Immature natural killer cell (primary cell): ENCODE results near the gene WDR72. TPM values are rescaled to one million over a fixed set of nuclear protein-coding genes. Genes with fewer than 3 reads are reported as not detected.

Experiments used
- DNase-seq, 3 donors: peaks; one replicate each; pipeline ENCODE4 v3.0.0; 2022; ENCODE audit warnings: mixed read lengths in 1 of 3
- H3K27ac Mint-ChIP-seq, 6 donors: one replicate each; pipeline ENCODE4 v1.8.0; 2020; ENCODE audit warnings: mixed read lengths in 6 of 6, mild to moderate bottlenecking in 5 of 6, inconsistent platforms in 4 of 6, moderate library complexity in 3 of 6
- H3K27me3 Mint-ChIP-seq, 3 donors: one replicate each; pipeline ENCODE4 v1.8.0; 2020 to 2021; ENCODE audit warnings: low read depth in 3 of 3, mild to moderate bottlenecking in 3 of 3, mixed read lengths in 3 of 3, moderate library complexity in 3 of 3, inconsistent platforms in 1 of 3
- H3K36me3 Mint-ChIP-seq, 3 donors: one replicate each; pipeline ENCODE4 v1.8.0; 2020; ENCODE audit warnings: mixed read lengths in 3 of 3, inconsistent platforms in 2 of 3, mild to moderate bottlenecking in 2 of 3
- H3K4me1 Mint-ChIP-seq, 2 donors: one replicate each; pipeline ENCODE4 v1.8.0; 2020; ENCODE audit warnings: inconsistent platforms in 2 of 2, mild to moderate bottlenecking in 2 of 2, mixed read lengths in 2 of 2, moderate library complexity in 1 of 2
- H3K4me3 Mint-ChIP-seq, 5 donors: one replicate each; pipeline ENCODE4 v1.8.0; 2020; ENCODE audit warnings: mild to moderate bottlenecking in 5 of 5, mixed read lengths in 5 of 5, inconsistent platforms in 3 of 5, moderate library complexity in 3 of 5
- H3K9me3 Mint-ChIP-seq, 6 donors: one replicate each; pipeline ENCODE4 v1.8.0; 2020; ENCODE audit warnings: mild to moderate bottlenecking in 6 of 6, mixed read lengths in 6 of 6, inconsistent platforms in 4 of 6, moderate library complexity in 3 of 6
- polyA plus RNA-seq, 3 donors: library from polyadenylated mRNA; unstranded; fragments of 300-500 nt; fragmentation: Illumina TruSeq; gene quantifications; one replicate each; pipeline ENCODE4 v1.2.3, GENCODE V29; 2021

The WDR72 gene
- polyA plus RNA-seq, 3 donors from 2014 or later, result 0.11 TPM; not detected in 2

- H3K36me3 Mint-ChIP-seq, result no peaks in the 10 kb centered on the region
- DNase-seq, result no peak
- H3K9me3 Mint-ChIP-seq, result peaks cover 0 to 6% (median 1%) of the 10 kb centered on the region in 6 donors
- no peak overlapping the region for H3K27ac Mint-ChIP-seq
- H3K4me1 Mint-ChIP-seq, result no peaks in the 10 kb centered on the region
- H3K4me3 Mint-ChIP-seq, result no peak overlapping the region
- peaks cover 0 to 2% (median 0%) of the 10 kb centered on the region in 3 donors for H3K27me3 Mint-ChIP-seq
Observed at GRCh38 chr15:53611145-53611920, 148.1 kb downstream of the WDR72 start.

GRCh38 chr15:53591041-53591440 is 168.4 kb downstream of the WDR72 start:
- DNase-seq, result no peak
- Mint-ChIP-seq H3K36me3 (peaks cover 0 to 3% (median 0%) of the 10 kb centered on the region in 3 donors), H3K4me3 (no peak overlapping the region), H3K27me3 (peaks cover 0 to 1% (median 0%) of the 10 kb centered on the region in 3 donors), H3K27ac (no peak overlapping the region), H3K4me1 (no peaks in the 10 kb centered on the region), H3K9me3 (peaks cover 0 to 4% (median 1%) of the 10 kb centered on the region in 6 donors)

GRCh38 chr15:53590380-53590779 is 169.1 kb downstream of the WDR72 start:
- peaks cover 0 to 1% (median 0%) of the 10 kb centered on the region in 3 donors for H3K27me3 Mint-ChIP-seq
- peaks cover 0 to 4% (median under 1%) of the 10 kb centered on the region in 6 donors for H3K9me3 Mint-ChIP-seq
- H3K4me3 Mint-ChIP-seq, result no peak overlapping the region
- no peaks in the 10 kb centered on the region for H3K4me1 Mint-ChIP-seq
- peaks cover 0 to 3% (median 0%) of the 10 kb centered on the region in 3 donors for H3K36me3 Mint-ChIP-seq
- no peak overlapping the region for H3K27ac Mint-ChIP-seq
- DNase-seq, result no peak

- H3K27me3 Mint-ChIP-seq, result peaks cover 0 to 4% (median 0%) of the 10 kb centered on the region in 3 donors
- H3K27ac Mint-ChIP-seq, result no peak overlapping the region
- DNase-seq, result no peak
- peaks cover 0 to 4% (median 3%) of the 10 kb centered on the region in 6 donors for H3K9me3 Mint-ChIP-seq
- H3K4me3 Mint-ChIP-seq, result no peak overlapping the region
- no peaks in the 10 kb centered on the region for H3K4me1 Mint-ChIP-seq
- peaks cover 0 to 5% (median 0%) of the 10 kb centered on the region in 3 donors for H3K36me3 Mint-ChIP-seq
Observed at GRCh38 chr15:53589520-53590057, 169.9 kb downstream of the WDR72 start.

- Mint-ChIP-seq H3K4me1 (no peaks in the 10 kb centered on the region), H3K9me3 (peaks cover 0 to 6% (median 3%) of the 10 kb centered on the region in 6 donors), H3K27ac (no peak overlapping the region), H3K36me3 (peaks cover 0 to 6% (median 0%) of the 10 kb centered on the region in 3 donors), H3K27me3 (peaks cover 0 to 4% (median 0%) of the 10 kb centered on the region in 3 donors), H3K4me3 (no peak overlapping the region)
- DNase-seq, result no peak
Observed at GRCh38 chr15:53588773-53589172, 170.7 kb downstream of the WDR72 start.

- H3K27ac Mint-ChIP-seq, result no peak overlapping the region
- H3K36me3 Mint-ChIP-seq, result peaks cover 0 to 6% (median 0%) of the 10 kb centered on the region in 3 donors
- H3K4me3 Mint-ChIP-seq, result no peak overlapping the region
- DNase-seq, result no peak
- peaks cover 0 to 2% (median 0%) of the 10 kb centered on the region in 3 donors for H3K27me3 Mint-ChIP-seq
- peaks cover 0 to 6% (median 2%) of the 10 kb centered on the region in 6 donors for H3K9me3 Mint-ChIP-seq
- H3K4me1 Mint-ChIP-seq, result no peaks in the 10 kb centered on the region
Observed at GRCh38 chr15:53586799-53587198, 172.7 kb downstream of the WDR72 start.

- H3K4me1 Mint-ChIP-seq, result no peaks in the 10 kb centered on the region
- H3K36me3 Mint-ChIP-seq, result peaks cover 0 to 3% (median 0%) of the 10 kb centered on the region in 3 donors
- no peak overlapping the region for H3K27ac Mint-ChIP-seq
- H3K9me3 Mint-ChIP-seq, result peaks cover 0 to 6% (median 0%) of the 10 kb centered on the region in 6 donors
- no peak overlapping the region for H3K4me3 Mint-ChIP-seq
- H3K27me3 Mint-ChIP-seq, result peaks cover 0 to 2% (median 0%) of the 10 kb centered on the region in 3 donors
- no peak for DNase-seq
Observed at GRCh38 chr15:53581513-53581912, 177.9 kb downstream of the WDR72 start.

- peaks cover 0 to 6% (median 0%) of the 10 kb centered on the region in 6 donors for H3K9me3 Mint-ChIP-seq
Observed at GRCh38 chr15:53580366-53580765, 179.1 kb downstream of the WDR72 start.

GRCh38 chr15:53576841-53577240 is 182.6 kb downstream of the WDR72 start:
- peaks cover 0 to 6% (median 3%) of the 10 kb centered on the region in 6 donors for H3K9me3 Mint-ChIP-seq

More at GRCh38 chr15:53580366-53580765, 179.1 kb downstream of the WDR72 start:
- Mint-ChIP-seq H3K4me1 (no peaks in the 10 kb centered on the region), H3K36me3 (peaks cover 0 to 3% (median 0%) of the 10 kb centered on the region in 3 donors), H3K27ac (no peak overlapping the region), H3K4me3 (no peak overlapping the region), H3K27me3 (peaks cover 0 to 2% (median 0%) of the 10 kb centered on the region in 3 donors)
- no peak for DNase-seq

GRCh38 chr15:53573091-53573490 is 186.4 kb downstream of the WDR72 start:
- Mint-ChIP-seq H3K27ac (no peak overlapping the region), H3K4me3 (no peak overlapping the region), H3K9me3 (peaks cover 2 to 14% (median 6%) of the 10 kb centered on the region in 6 donors), H3K4me1 (no peaks in the 10 kb centered on the region), H3K36me3 (no peaks in the 10 kb centered on the region), H3K27me3 (no peaks in the 10 kb centered on the region)
- DNase-seq, result no peak

More at GRCh38 chr15:53576841-53577240, 182.6 kb downstream of the WDR72 start:
- no peak for DNase-seq
- no peaks in the 10 kb centered on the region for H3K36me3 Mint-ChIP-seq
- no peak overlapping the region for H3K4me3 Mint-ChIP-seq
- no peaks in the 10 kb centered on the region for H3K4me1 Mint-ChIP-seq
- H3K27me3 Mint-ChIP-seq, result no peaks in the 10 kb centered on the region
- no peak overlapping the region for H3K27ac Mint-ChIP-seq

GRCh38 chr15:53569751-53570480 is 189.5 kb downstream of the WDR72 start:
- no peak for DNase-seq
- Mint-ChIP-seq H3K4me3 (no peak overlapping the region), H3K9me3 (peaks cover 4 to 14% (median 8%) of the 10 kb centered on the region in 6 donors), H3K27me3 (peaks cover 0 to under 1% (median 0%) of the 10 kb centered on the region in 3 donors), H3K4me1 (no peaks in the 10 kb centered on the region), H3K27ac (no peak overlapping the region), H3K36me3 (no peaks in the 10 kb centered on the region)

- H3K9me3 Mint-ChIP-seq, result peaks cover 0 to 10% (median 6%) of the 10 kb centered on the region in 6 donors
- H3K36me3 Mint-ChIP-seq, result no peaks in the 10 kb centered on the region
- no peaks in the 10 kb centered on the region for H3K4me1 Mint-ChIP-seq
- no peak overlapping the region for H3K27ac Mint-ChIP-seq
- DNase-seq, result no peak
- no peak overlapping the region for H3K4me3 Mint-ChIP-seq
- H3K27me3 Mint-ChIP-seq, result peaks cover 0 to 2% (median 0%) of the 10 kb centered on the region in 3 donors
Observed at GRCh38 chr15:53566912-53567311, 192.6 kb downstream of the WDR72 start.

- no peak overlapping the region for H3K27ac Mint-ChIP-seq
- H3K27me3 Mint-ChIP-seq, result peaks cover 0 to 2% (median 0%) of the 10 kb centered on the region in 3 donors
- H3K36me3 Mint-ChIP-seq, result no peaks in the 10 kb centered on the region
- H3K4me3 Mint-ChIP-seq, result no peak overlapping the region
- H3K9me3 Mint-ChIP-seq, result peaks cover 0 to 10% (median 6%) of the 10 kb centered on the region in 6 donors
- no peak for DNase-seq
- H3K4me1 Mint-ChIP-seq, result no peaks in the 10 kb centered on the region
Observed at GRCh38 chr15:53565721-53566120, 193.7 kb downstream of the WDR72 start.
